K562 (cell line): ENCODE measurements around the gene SND1. TPM values are rescaled to one million over a fixed set of nuclear protein-coding genes. Genes with fewer than 3 reads are reported as not detected.

Source experiments
- GTF2F1 ChIP-seq: IDR thresholded peaks from 2 replicates; pipeline ENCODE4 v1.6.1; 2011; ENCODE audit warnings: low read depth, low read length, improper control_type of control experiment
- NFXL1 ChIP-seq: fragments of 450-650 bp; formaldehyde crosslinking; IDR thresholded peaks from 2 replicates; pipeline ENCODE4 v1.4.0; 2021; ENCODE audit warnings: mild to moderate bottlenecking
- POU5F1 ChIP-seq: fragments of 150-350 bp; IDR thresholded peaks from 2 replicates; pipeline ENCODE4 v1.6.1; 2014; ENCODE audit warnings: borderline replicate concordance, low read length, low read depth, mild to moderate bottlenecking; ENCODE audit not compliant: partially characterized antibody
- SP1 ChIP-seq: sonication (generic); formaldehyde crosslinking; IDR thresholded peaks from 2 replicates; pipeline ENCODE4 v1.8.1; 2022; ENCODE audit warnings: mild to moderate bottlenecking, missing genetic modification reagents
- TCF15 ChIP-seq: fragments of 250-450 bp; sonication (Bioruptor Pico); IDR thresholded peaks from 2 replicates; pipeline ENCODE4 v1.8.0; 2022; ENCODE audit warnings: moderate library complexity, mild to moderate bottlenecking, inconsistent platforms
- TCF3 ChIP-seq: sonication (generic); formaldehyde crosslinking; IDR thresholded peaks from 2 replicates; pipeline ENCODE4 v1.4.0; 2020; ENCODE audit warnings: mild to moderate bottlenecking, missing genetic modification reagents
- ZNF609 ChIP-seq: sonication (generic); formaldehyde crosslinking; IDR thresholded peaks from 2 replicates; pipeline ENCODE4 v1.8.1; 2023; ENCODE audit warnings: missing genetic modification reagents, mild to moderate bottlenecking, borderline replicate concordance
- polyA plus RNA-seq, 8 experiments: library from polyadenylated mRNA; depleted of rRNA in 4 of 8; stranded (reverse) in 5 of 8; unstranded in 3 of 8; fragments of >200 nt; fragmentation: Nextera tagmentation in 2 of 8; fragmentation: Illumina TruSeq in 1 of 8; extraction: Ambion mirVana in 2 of 8; extraction: Trizol in 1 of 8; gene quantifications; 2 replicates each; pipeline versions ENCODE4 v1.2.1 to v1.2.3, GENCODE V29; 2011 to 2014; ENCODE audit warnings: inconsistent platforms in 1 of 8, missing spikeins in 1 of 8
- total RNA-seq, 7 experiments: library from RNA; depleted of rRNA in 6 of 7; stranded (reverse); fragments of >200 nt in 6 of 7; fragmentation: Illumina TruSeq in 2 of 7; extraction: Trizol in 2 of 7; gene quantifications; 2 replicates each; pipeline versions ENCODE4 v1.2.1 to v1.2.3, GENCODE V29; 2011 to 2021; ENCODE audit warnings: low replicate concordance in 1 of 7
- TF ChIP-seq, protein P1 (sequence below): sonication (generic); formaldehyde crosslinking; IDR thresholded peaks from 2 replicates; pipeline ENCODE4 v1.8.0; 2023; ENCODE audit warnings: missing genetic modification reagents, mild to moderate bottlenecking, borderline replicate concordance
- TF ChIP-seq, protein P2 (sequence below): fragments of 450-650 bp; IDR thresholded peaks from 2 replicates; pipeline ENCODE4 v1.6.1; 2016; ENCODE audit warnings: borderline replicate concordance
- TF ChIP-seq, protein P3 (sequence below): fragments of 150-350 bp; conservative IDR thresholded peaks from 2 replicates; pipeline ENCODE4 v1.6.1; 2014; ENCODE audit warnings: low read length

SND1 gene
- total and polyA plus RNA-seq, 9 of the 15 experiments (the other 6 are each of a cell fraction or from before 2014, with no cell fraction given), result 46.5 to 307 (median 191) TPM

DNA sequence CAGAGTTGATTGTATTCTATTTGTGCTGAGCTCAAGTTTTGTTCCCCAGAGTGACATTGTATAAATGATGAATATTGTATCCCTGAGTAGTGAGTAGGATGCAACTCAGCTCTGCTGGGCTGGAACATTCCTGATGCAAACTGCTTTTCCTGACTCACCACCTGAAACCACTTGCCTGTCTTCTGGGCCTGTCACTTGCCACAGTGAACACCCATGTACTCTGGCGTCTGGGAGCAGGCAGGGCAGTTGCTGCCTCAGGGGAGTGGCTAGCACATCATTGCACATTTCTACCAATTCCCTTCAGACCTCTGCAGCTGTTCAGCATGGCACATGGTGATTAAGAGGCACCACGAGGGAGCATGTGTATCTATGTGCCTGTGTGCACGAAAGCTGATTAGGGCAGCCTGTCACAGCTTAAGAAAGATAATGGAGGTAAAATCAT, 157.3 kb downstream of the SND1 start (continued):
- TF ChIP-seq, protein P1, sequence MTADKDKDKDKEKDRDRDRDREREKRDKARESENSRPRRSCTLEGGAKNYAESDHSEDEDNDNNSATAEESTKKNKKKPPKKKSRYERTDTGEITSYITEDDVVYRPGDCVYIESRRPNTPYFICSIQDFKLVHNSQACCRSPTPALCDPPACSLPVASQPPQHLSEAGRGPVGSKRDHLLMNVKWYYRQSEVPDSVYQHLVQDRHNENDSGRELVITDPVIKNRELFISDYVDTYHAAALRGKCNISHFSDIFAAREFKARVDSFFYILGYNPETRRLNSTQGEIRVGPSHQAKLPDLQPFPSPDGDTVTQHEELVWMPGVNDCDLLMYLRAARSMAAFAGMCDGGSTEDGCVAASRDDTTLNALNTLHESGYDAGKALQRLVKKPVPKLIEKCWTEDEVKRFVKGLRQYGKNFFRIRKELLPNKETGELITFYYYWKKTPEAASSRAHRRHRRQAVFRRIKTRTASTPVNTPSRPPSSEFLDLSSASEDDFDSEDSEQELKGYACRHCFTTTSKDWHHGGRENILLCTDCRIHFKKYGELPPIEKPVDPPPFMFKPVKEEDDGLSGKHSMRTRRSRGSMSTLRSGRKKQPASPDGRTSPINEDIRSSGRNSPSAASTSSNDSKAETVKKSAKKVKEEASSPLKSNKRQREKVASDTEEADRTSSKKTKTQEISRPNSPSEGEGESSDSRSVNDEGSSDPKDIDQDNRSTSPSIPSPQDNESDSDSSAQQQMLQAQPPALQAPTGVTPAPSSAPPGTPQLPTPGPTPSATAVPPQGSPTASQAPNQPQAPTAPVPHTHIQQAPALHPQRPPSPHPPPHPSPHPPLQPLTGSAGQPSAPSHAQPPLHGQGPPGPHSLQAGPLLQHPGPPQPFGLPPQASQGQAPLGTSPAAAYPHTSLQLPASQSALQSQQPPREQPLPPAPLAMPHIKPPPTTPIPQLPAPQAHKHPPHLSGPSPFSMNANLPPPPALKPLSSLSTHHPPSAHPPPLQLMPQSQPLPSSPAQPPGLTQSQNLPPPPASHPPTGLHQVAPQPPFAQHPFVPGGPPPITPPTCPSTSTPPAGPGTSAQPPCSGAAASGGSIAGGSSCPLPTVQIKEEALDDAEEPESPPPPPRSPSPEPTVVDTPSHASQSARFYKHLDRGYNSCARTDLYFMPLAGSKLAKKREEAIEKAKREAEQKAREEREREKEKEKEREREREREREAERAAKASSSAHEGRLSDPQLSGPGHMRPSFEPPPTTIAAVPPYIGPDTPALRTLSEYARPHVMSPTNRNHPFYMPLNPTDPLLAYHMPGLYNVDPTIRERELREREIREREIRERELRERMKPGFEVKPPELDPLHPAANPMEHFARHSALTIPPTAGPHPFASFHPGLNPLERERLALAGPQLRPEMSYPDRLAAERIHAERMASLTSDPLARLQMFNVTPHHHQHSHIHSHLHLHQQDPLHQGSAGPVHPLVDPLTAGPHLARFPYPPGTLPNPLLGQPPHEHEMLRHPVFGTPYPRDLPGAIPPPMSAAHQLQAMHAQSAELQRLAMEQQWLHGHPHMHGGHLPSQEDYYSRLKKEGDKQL (CRISPR knock-in tag), result 0 out of 2 replicates have a peak, but pooled peaks have one; percentile 26
- TF ChIP-seq, protein P2, sequence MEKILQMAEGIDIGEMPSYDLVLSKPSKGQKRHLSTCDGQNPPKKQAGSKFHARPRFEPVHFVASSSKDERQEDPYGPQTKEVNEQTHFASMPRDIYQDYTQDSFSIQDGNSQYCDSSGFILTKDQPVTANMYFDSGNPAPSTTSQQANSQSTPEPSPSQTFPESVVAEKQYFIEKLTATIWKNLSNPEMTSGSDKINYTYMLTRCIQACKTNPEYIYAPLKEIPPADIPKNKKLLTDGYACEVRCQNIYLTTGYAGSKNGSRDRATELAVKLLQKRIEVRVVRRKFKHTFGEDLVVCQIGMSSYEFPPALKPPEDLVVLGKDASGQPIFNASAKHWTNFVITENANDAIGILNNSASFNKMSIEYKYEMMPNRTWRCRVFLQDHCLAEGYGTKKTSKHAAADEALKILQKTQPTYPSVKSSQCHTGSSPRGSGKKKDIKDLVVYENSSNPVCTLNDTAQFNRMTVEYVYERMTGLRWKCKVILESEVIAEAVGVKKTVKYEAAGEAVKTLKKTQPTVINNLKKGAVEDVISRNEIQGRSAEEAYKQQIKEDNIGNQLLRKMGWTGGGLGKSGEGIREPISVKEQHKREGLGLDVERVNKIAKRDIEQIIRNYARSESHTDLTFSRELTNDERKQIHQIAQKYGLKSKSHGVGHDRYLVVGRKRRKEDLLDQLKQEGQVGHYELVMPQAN, result 0 out of 2 replicates have a peak, but pooled peaks have one; percentile 42
- TF ChIP-seq ZNF609 (CRISPR knock-in tag) (0 out of 2 replicates have a peak, but pooled peaks have one; percentile 68), TCF3 (CRISPR knock-in tag) (peak; percentile 92), TCF15 (CRISPR knock-in tag) (peak; percentile 46; the same call in 1 of the 2 replicates), SP1 (CRISPR knock-in tag) (peak; percentile 51; the same call in 1 of the 2 replicates), GTF2F1 (no peak), POU5F1 (no peak), NFXL1 (CRISPR knock-in tag) (no peak)
- TF ChIP-seq, protein P3, sequence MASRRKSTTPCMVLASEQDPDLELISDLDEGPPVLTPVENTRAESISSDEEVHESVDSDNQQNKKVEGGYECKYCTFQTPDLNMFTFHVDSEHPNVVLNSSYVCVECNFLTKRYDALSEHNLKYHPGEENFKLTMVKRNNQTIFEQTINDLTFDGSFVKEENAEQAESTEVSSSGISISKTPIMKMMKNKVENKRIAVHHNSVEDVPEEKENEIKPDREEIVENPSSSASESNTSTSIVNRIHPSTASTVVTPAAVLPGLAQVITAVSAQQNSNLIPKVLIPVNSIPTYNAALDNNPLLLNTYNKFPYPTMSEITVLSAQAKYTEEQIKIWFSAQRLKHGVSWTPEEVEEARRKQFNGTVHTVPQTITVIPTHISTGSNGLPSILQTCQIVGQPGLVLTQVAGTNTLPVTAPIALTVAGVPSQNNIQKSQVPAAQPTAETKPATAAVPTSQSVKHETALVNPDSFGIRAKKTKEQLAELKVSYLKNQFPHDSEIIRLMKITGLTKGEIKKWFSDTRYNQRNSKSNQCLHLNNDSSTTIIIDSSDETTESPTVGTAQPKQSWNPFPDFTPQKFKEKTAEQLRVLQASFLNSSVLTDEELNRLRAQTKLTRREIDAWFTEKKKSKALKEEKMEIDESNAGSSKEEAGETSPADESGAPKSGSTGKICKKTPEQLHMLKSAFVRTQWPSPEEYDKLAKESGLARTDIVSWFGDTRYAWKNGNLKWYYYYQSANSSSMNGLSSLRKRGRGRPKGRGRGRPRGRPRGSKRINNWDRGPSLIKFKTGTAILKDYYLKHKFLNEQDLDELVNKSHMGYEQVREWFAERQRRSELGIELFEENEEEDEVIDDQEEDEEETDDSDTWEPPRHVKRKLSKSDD, result no peak
